Amygdala (tissue), 56 donors: ENCODE data around the gene SENP2.
"Not testable (repeated sequence)": the region's sequence is repeated elsewhere in the genome, so short reads cannot be mapped to it uniquely, and the experiment has no call there.

Experiments used
- DNase-seq, 56 donors: peaks; one replicate each; lab custom pipeline; 2025; lab: John Stamatoyannopoulos, UW

The SENP2 gene

GRCh38 chr3:185585859-185586685 is at the start of gene SENP2:
SENP2 (plus strand) TSS chr3:185586295; CDS start chr3:185586414, 119 bp downstream.
- peak; percentile 89 to 100 (median 99) for DNase-seq

GRCh38 chr3:185537369-185537970 is 48.6 kb upstream of the SENP2 start:
- DNase-seq: peak in 1 of 56 donors; percentile 4

DNA sequence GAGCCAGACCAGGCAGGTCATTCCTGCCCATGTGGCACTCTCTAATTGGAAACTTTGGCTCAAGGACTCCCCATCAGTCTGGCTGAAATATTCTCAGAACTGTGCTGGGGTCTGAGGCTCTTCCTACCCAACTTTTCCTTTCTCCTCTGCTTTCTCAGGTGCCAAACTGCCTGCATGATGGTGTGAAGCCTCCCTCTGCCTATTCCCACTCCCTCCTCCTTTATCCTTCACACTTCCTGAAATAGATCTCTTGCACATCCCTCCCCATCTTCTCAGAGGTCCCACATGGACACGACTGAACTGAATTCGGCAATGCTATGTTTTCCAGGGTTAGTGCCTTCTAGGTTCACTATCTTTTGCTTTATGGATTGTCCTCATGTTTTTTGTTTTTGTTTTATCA is 46.2 kb upstream of the SENP2 start:
- DNase-seq: no peak

- no peak for DNase-seq
Measured at GRCh38 chr3:185540695-185541094, 45.4 kb upstream of the SENP2 start.

- peak in 7 of 56 donors; percentile 12 to 50 (median 21) for DNase-seq
Measured at GRCh38 chr3:185549122-185549521, 37.0 kb upstream of the SENP2 start.

DNA sequence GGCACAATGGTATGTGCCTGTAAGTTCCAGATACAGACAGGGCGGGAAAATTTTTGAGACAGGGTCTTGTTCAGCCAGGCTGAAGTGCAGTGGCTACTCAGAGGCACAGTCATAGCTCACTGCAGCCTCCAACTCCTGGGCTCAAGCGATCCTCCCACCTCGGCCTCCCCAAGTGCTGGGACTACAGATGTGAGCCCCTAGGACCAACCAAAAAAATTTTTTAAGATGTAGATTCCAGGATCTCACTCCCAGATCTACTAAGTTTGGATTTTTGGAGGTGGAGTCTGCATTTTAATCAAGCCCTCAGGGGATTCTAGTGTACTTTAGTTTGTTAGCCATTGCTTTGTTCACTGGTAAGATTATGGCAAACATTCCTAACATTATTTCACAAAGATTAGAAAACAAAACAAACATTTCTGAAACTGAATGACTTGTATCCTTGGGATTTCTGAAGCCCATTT is 36.4 kb upstream of the SENP2 start:
- DNase-seq: no peak

- DNase-seq: peak in 1 of 56 donors; percentile 5
Measured at GRCh38 chr3:185552358-185552877, 33.7 kb upstream of the SENP2 start, which contains the start of gene LIPH. LIPH (minus strand) TSS chr3:185552588; CDS start chr3:185552471, 117 bp downstream.

- DNase-seq: no peak
Measured at GRCh38 chr3:185555101-185555501, 31.0 kb upstream of the SENP2 start.

GRCh38 chr3:185555860-185556347 is 30.2 kb upstream of the SENP2 start:
- no peak for DNase-seq

DNA sequence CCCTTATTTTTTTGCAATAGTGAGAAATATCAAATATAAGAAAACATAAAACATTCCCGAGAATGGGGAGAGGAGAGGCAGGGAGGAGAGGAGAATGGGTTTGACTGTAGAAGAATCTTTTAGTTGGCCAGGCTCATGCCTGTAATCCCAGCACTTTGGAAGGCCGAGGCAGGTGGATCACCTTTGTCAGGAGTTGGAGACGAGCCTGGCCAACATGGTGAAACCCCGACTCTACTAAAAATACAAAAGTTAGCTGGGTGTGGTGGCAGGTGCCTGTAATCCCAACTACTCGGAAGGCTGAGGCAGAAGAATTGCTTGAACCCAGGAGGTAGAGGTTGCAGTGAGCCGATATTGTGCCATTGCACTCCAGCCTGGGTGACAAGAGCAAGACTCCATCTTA is 29.5 kb upstream of the SENP2 start:
- not testable (repeated sequence) for DNase-seq

GRCh38 chr3:185558395-185558794 is 27.7 kb upstream of the SENP2 start:
- DNase-seq: no peak

DNA sequence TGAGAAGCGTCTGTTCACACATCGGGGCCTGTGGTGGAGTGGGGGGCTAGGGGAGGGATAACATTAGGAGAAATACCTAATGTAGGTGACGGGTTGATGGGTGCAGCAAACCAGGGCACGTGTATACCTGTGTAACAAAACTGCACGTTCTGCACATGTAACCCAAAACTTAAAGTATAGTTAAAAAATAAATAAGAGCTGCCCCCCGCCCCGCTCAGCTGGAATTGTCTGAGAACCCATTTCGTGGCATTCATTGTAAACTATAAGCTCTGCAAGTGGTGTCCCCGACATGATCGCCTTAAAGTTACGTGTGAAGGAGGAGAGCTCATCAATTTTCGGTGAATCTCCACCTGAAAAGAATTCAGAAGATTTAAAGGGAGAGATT is 26.4 kb upstream of the SENP2 start:
- DNase-seq: no peak

DNA sequence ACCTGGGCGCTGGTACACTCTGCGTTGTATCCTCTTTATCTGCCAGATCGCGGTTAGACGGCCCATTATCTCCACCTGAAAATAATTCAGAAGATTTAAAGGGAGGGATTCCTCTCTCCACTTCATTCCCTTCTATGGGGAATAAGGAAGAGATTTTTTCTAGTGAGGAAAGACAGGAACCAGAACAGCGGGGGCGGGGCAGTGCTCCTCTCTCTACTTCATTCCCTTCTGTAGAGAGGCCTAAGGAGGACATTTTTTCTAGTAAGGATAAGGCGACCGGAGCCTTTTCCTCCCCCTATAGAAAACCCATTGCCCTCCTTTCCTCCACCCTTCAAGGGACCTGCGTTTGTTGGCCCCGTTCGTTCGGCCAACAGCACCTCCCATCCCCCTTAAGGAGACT is 25.4 kb upstream of the SENP2 start:
- no peak for DNase-seq

DNA sequence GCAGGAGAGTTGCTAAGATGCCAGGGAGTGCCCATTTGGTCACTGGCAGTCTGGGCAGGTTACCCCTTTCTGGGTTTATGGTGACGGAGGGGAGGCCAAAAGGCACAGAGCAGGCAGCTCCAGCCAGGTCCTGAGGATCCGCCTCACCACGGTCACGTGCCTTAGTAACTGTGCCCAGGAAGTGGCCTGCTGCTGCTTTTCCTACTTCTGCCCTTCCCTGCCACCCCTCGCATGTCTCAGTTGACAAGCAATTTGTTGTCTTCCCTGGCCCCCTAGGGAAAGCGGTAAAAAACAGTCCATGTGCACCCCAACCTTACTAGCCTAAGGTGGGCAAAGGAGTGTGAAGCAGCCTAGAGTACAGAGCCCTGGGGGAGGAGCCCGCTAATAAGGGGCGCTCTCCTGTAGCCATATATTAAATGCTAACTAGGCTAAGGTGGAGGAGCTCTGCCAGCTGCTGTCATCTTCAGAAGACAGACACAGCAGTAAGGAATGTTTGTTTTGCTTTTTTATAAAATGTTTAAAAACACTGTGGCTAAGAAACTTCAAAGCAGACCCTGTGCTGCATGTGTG is 24.6 kb upstream of the SENP2 start:
- DNase-seq: peak in 9 of 56 donors; percentile 3 to 24 (median 14)

- peak in 1 of 56 donors; percentile 4 for DNase-seq
Measured at GRCh38 chr3:185561958-185562357, 24.1 kb upstream of the SENP2 start.

DNA sequence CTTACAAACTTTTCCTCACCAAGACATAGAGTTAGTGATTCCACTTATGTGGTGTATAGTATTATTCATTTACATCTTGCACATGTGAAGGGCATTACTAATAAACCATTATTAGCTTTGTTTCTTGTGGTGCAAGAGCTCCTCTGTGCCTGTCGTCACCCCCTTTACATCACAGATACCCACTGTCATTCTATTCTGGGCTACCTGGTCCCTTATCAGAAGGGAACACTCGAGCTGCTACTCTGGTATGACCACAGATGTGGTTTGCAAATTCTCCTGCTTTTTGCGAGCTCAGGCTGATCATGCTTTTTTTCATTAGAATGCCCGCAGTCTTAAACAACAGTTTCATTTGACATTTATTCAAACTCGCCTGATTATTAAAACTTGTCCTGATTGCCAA is 13.9 kb upstream of the SENP2 start:
- DNase-seq: no peak

DNA sequence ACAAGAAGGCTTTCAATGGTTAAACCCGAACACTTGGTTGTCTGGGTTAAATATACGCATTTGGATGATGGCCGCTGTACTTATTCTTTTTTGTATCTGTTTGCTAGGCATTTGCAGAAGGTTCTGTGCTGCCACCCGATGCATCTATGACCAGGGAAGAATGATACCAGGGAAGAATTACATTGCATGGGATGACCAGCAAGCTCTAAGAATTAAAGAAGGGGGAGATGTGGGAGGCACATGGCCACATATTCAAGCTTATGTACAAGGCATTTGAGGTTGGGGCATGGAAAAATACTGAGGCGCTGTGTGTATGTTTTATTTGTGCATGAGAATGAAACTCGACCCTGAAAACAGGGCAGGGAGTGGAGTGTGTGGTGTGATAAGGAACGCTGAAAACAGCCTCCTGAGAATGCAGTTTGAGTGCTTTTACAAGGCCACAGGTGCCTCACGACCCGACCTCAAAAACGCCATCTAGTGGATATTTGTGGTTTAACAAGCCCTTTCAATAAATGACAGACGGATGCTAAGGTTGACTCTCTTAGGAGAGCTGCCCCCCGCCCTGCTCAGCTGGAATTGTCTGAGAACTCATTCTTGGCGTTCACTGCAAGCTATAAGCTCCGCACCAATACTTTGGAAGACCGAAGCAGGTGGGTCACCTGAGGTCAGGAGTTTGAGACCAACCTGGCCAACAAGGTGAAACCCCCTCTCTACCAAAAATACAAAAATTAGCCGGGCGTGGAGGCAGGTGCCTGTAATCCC is 10.8 kb upstream of the SENP2 start:
- peak in 2 of 56 donors; percentile 10 to 32 for DNase-seq

- DNase-seq: no peak
Measured at GRCh38 chr3:185582236-185582635, 3.9 kb upstream of the SENP2 start.

GRCh38 chr3:185582871-185583270 is 3.2 kb upstream of the SENP2 start:
- no peak for DNase-seq

- no peak for DNase-seq
Measured at GRCh38 chr3:185583925-185584324, 2.2 kb upstream of the SENP2 start.
